ENCODE data around the gene TFEB.

The TFEB gene

GRCh38 chr6:41708856-41709255 is 26.6 kb downstream of the TFEB start:
- H3K4me3 ChIP-seq (ENCODE audit: low read depth, low read length), result no peak overlapping the region
- no peak for TF ChIP-seq CTCF (IDR thresholded peaks at IDR 0.05; ENCODE audit: borderline replicate concordance, insufficient read depth, low read depth, low read length)

DNA sequence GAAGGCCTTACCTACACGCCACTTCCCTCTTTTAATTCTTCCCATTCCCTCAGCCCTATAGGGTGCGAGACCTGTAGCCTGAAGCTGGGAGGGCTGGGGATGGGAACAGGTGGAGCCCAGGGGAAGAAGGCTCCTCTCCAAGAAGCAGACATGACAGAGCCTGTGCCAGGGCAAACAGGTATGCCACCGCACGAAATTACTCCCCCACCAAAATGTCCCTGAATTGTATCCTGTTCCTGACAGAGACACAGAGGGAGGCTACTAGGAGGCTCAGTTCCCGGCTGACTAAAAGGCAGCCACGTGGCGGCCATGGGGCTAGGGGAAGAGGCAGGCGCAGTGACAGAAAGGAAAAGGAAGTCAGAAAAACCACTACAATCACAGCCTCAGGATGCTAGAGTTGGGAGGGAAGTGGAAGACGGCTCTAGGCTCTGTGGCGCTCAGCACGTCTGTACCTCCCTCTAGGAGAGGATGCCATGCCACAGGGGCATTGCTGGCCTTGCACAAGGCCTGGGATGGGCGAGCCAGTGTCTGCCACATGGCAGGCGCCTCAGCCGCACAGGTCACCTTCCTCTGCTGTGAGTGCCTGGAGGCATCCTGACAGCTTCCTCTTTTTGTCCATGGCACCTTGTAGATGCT is 27.7 kb downstream of the TFEB start:
- H3K4me3 ChIP-seq (ENCODE audit: low read depth, low read length), result peak overlapping the region; percentile 13
- no peak for TF ChIP-seq CTCF (IDR thresholded peaks at IDR 0.05; ENCODE audit: borderline replicate concordance, insufficient read depth, low read depth, low read length)

DNA sequence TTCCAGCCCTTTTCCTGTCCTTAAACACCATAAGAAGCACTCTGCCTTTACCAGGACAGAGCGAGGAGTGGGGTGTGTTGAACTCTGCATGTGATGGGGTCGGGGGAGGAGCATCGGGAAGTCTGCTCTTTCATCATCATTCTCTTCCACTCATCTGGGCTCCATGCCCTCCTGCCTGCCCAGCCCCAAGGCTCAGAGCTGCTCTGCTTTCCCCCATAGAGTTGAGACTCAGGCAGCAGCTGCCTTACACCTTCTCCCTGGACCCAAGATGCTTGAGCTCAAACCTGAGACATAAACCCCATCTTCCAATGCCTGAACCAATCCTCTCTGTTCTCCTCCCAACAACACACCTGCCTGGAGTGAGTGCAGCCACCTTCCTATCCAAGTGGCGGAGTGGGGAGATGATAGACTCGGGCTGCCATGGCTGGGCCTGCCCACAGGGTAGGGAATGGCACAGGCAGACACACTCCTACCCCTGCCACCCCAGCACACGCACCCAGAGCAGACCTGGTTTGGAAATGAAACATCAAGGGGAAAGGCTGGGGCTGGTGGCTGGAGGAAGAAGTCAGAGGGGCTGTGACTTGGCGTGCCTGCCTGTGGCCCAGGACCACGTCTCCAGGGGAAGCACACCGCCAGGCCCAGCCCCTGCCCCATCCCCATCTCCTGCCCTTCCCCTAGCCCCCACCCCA is 28.4 kb downstream of the TFEB start:
- peak overlapping the region; percentile 13 for H3K4me3 ChIP-seq (ENCODE audit: low read depth, low read length)
- TF ChIP-seq CTCF (IDR thresholded peaks at IDR 0.05; ENCODE audit: borderline replicate concordance, insufficient read depth, low read depth, low read length), result no peak

- H3K4me3 ChIP-seq (ENCODE audit: low read depth, low read length), result peak overlapping the region; percentile 67
- peak; percentile 95 for TF ChIP-seq CTCF (IDR thresholded peaks at IDR 0.05; ENCODE audit: borderline replicate concordance, insufficient read depth, low read depth, low read length)
Measured at GRCh38 chr6:41705996-41706835, 29.2 kb downstream of the TFEB start.

DNA sequence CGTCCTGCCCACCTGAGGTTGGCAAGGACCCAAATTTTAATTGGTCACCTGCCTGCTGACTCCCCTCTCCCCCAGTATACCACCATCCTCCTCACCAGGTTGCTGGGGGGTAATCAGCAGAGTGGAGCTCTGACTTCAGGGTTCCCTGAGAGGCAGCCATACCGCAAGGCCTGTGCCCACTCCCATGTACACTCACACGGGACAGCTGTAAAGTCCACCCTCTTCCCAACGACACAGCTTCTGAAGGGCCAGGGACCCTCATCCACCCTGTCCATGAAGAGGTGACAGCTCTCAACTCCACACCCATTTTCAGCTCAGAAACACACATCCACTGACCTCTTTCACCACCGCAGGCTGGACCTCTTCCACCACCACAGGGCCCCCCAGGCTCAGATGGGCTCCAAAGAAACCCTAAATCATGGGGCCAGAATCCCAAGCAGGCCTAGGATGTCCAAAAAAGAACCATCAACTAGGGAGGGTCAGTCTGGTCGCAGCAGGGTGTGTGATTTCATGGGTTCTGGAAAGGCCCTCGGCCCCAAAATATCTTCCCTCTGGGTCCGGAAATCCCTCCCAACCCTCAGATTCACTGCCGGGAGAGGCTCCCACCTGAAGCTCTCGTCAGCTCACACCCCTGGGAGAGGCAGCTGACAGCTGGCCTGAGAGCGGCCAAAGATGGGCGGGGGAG is 30.0 kb downstream of the TFEB start:
- no peak for TF ChIP-seq CTCF (IDR thresholded peaks at IDR 0.05; ENCODE audit: borderline replicate concordance, insufficient read depth, low read depth, low read length)
- peak overlapping the region; percentile 67 for H3K4me3 ChIP-seq (ENCODE audit: low read depth, low read length)

DNA sequence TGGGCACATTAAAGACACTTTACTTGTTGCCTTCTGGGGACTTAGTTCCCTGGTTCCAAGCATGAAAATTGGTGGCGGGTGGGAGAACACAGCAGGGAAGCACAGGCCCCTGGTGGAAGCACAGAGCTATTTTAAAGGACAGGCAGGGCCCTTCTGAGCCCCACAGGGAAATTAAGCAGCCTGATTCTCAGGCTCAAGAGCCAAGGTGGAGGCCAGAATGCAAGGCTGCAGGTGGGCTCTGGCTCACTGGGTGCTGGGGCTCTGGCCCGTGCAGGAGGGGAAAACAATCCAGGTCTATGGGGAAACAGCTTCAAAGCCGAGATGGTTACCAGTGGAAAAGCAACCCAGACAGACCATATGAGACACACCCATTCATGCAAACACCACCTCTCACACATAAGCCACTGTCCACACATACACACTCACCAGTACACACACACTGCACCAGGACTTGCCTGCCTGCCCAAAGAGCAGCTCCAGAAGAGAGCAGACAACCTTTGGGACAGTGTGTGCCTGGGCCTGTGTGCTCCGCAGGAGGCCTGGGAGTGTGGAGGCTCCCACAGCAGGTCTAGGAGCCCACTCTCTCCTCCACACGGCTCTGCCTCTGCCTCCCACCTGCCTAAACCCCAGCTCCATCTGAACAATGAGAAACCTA is 30.6 kb downstream of the TFEB start:
- no peak for TF ChIP-seq CTCF (IDR thresholded peaks at IDR 0.05; ENCODE audit: borderline replicate concordance, insufficient read depth, low read depth, low read length)

More for the DNA sequence above, 30.6 kb downstream of the TFEB start:
- peak overlapping the region; percentile 67 for H3K4me3 ChIP-seq (ENCODE audit: low read depth, low read length)

All from GM12875 (cell line).